Epidermal melanocyte (primary cell): Measurements from ENCODE around the gene TOM1.
A peak's percentile ranks its signal among the peaks of the same experiment; 100 is the strongest.
"Not testable (repeated sequence)": the region's sequence is repeated elsewhere in the genome, so short reads cannot be mapped to it uniquely, and the experiment has no call there.

Source experiments
- DNase-seq: peaks from one replicate; pipeline ENCODE4 v3.0.0; 2011; ENCODE audit warnings: low spot score; ENCODE audit not compliant: insufficient read length

The TOM1 gene

DNA sequence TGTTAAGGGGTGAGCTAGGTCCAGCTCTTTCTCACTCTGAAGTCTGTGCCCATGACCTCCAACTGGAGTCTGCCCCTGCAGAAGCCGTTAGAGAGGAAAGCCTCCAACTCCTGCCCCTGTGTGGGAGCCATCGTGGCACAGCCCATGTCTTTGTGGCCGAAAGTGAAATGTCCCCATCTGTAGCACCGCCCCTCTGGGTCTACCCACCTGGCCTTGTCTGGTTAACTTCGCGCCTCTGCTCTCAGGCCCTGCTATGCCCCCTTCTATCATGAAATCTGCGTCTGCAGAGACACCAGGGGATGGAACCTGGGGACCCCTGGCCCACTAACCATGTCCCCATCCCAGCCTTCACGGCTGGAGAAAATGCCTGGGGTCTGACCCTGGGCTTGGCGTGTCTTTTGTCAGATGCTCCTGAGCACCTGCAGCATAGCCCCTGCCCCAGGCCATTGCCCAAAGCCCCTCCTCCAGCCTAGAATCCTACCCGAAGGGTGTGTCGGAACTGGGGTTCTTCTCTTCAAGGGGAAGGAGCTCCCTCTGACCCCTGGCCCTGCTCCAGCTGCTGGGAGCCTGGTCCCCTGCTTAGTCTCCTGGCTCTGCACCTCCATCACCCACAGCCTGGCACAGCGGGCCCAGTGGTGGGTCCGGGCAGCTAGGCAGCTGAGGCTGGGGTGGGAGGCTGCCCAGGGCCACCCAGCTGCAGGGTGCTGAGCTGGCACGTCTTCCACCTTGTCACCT, 45.4 kb downstream of the TOM1 start:
- no peak for DNase-seq

DNA sequence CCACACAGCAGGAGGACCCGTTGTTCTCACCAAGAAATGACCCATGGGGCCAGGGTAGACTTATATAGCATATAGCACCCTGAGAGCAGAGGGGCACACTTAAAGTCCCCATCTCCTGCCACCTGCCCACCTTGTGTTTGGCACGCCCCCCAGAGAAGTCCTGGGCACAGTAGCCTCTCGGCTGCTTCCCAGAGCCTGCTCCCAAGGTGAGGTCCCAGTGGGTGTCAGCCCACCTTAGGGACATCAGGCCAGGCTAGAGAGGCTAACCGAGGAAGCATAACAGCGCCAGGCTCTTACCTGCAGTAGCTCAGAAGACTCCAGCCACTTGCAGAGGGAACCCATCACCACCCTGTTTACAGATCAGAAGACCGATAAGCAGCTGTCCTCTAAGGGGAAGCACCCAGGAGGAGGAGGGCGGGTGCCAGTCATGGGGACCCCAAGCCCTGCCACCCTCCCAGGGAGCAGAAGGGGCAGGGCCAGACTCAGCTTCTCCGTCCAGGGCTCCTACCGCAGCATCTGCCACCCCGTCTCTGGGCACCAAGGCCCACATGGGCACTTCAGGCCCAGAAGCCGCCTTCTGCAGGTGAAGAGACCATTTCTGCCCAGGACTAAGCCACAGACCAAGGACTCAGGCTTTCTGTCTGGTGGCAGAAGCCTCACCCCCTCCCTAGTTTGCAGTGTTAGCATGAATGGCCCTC, 46.3 kb downstream of the TOM1 start:
- DNase-seq = no peak

- no peak for DNase-seq
Measured at GRCh38 chr22:35346596-35347220, 47.0 kb downstream of the TOM1 start.

- no peak for DNase-seq
Measured at GRCh38 chr22:35347462-35347861, 47.8 kb downstream of the TOM1 start.

DNA sequence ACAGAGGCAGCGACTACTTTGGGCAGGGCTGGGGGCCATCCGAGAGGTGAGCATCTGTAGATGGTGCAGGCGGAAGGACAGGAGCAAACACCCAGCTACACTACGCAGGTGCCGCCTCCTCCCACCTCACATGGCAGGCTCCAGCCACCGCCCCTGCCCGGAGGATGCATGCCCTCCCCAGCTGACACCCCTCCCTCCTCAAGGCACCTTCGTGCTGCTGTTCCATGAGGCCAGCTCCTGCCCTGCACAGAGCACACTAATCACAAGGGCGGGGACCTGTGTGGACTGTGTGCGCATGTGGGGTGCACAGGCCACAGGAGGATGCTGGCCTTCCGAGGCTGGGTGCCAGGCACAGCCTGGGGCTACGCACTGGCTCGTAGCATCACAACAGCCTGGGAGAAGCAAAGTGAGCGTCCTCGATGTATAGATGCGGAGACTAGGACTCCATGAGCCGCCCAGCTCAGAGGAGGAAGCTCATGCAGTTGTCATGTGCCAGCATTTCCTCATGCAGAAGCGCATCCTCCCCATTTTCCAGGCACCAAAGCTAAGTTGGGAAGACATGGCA, 48.4 kb downstream of the TOM1 start:
- no peak for DNase-seq

DNA sequence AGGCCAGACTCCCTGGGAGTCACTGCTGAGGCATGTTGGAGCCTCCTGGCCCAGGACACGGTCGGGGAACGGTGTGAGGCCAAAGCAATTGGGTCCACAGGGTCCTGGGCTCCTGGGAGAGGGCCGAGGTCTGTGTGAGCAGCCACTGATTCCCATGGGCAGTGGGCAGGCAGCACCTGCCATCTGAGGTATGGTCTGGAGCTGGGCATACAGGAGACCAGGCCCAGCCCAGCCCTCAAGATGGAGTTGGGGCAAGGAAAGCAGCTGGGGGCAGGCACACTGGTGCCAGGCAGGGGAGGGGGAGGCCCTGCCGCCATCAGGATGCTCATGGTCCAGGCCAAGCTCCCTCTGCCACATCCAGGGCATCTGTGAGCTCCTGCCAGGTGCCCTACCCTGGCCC, 49.0 kb downstream of the TOM1 start:
- no peak for DNase-seq

- DNase-seq = no peak
Measured at GRCh38 chr22:35349368-35349703, 49.6 kb downstream of the TOM1 start.

DNA sequence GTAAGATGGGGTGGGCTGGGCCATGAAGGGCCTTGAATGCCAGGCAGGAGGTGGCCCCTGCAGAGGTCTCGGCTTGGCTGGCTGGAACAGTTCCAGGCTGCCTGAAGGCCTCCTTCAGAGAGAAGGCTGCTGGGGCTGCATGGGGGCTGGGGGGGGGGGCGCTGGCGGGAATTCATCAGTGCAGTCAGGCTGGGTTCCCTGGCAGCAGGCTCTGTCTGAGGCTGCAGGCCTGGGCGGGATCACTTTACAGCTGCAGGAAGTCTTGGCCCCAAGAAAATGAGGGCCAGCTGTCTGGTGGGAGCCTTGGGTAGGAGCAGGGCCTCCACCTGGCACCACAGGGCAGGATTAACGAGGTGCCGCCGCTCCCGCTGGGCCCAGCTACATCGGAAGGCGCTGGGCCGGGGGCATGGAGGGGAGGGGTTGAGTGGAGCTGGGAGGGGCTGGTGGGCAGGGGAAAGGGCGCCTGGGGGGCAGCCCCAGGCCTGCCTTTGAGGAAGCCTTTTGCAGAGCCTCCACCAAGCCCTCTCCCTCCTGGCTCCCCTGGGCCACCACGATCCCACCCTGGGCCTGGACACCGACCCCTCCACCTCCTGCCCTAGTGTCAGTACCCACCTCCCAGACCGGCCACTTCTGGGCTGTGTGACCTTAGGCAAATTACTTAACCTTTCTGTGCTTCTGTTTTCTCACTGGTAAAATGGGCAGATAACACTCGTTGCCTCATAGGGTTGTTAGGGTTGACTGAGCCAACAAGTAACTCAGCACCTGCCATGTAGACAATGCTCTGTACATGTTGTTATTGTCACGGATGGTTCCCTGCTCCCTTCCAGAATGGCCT, 50.2 kb downstream of the TOM1 start:
- no peak for DNase-seq

GRCh38 chr22:35350539-35351503, 51.1 kb downstream of the TOM1 start:
- peak; percentile 91 for DNase-seq

DNA sequence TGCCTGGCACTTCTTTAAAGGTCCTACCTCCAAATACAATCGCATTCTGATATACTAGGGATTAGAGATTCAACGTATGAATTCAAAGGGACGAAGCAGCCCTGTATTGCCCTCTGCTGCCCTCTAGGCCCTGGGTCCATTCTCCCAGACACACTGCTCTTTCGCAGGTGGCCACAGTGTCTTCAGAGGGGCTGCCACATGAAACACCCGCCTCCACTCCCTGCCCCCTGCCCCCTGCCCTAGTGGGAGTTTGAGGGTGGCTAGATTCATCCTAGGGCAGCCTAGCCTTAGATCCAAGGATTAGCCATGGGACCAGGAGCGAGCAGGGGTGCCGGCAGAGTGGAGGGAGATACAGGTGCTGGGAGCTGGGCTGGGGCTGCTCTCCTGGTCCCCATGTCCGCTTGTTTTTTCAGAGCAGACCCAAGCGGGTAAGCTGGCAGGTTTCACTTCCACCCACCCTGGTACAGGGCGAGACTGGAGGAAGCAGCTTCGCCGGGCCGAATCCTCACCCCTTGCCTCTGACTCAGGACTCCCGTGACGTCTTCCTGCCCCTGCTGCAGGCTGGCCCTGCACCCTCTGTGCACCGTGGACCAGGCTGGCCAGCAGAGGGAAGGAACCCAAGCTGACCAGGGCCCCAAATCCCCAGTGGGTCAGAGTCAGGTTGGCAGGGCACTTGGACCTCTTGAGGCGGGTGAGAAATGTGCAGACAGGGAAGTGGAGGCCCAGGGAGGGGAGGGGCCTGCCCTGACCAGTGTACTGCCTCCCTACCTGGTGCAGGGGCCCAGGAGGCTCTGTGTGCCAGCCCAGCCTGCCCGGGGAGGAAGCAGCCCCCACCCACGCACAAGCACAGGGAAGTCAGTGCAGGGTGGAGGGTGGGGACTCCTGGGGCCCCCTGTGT, 52.8 kb downstream of the TOM1 start:
- no peak for DNase-seq

DNA sequence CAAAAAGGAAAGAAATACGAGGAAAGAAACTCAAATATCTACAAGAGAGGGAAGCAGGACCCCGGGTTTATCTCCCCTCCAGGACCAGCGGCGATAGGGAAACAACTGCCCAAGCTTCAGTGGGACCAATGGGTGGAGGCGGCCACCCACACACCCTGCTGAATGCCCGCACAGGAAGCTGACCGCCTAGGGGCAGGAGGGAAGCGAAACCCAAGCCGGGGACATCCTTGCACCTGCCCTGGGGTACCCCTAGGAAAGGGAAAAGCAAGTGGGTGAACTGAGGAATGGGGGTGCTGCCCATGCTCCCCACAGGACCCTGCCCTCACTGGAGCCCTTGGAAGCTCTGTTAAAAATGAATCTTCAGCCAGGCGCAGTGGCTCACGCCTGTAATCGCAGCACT, 53.6 kb downstream of the TOM1 start:
- no peak for DNase-seq

DNA sequence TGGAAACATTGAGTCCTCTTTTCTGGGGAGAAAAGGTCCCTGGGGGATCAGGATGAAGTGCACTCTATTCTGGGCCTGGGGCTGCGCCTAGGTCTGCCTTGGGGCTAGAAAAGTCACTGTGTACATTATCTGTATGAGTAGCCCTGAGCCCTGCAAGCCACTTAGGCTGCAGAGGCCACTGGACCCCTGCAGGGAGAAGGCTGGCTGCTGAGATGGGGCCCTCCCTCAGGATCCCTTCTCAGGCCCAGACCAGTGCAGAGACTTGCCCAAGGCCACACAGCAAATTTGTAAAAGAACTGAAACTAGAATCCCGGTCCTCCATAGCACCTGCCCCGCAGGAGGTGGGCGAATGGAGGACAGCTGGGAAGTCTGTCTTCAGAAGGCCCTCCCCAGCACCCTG, 54.4 kb downstream of the TOM1 start:
- no peak for DNase-seq

- no peak for DNase-seq
Measured at GRCh38 chr22:35357883-35358621, 58.4 kb downstream of the TOM1 start.

GRCh38 chr22:35359380-35360065, 59.8 kb downstream of the TOM1 start:
- DNase-seq = no peak

- DNase-seq = peak; percentile 12
Measured at GRCh38 chr22:35361001-35361558, 61.4 kb downstream of the TOM1 start.

DNA sequence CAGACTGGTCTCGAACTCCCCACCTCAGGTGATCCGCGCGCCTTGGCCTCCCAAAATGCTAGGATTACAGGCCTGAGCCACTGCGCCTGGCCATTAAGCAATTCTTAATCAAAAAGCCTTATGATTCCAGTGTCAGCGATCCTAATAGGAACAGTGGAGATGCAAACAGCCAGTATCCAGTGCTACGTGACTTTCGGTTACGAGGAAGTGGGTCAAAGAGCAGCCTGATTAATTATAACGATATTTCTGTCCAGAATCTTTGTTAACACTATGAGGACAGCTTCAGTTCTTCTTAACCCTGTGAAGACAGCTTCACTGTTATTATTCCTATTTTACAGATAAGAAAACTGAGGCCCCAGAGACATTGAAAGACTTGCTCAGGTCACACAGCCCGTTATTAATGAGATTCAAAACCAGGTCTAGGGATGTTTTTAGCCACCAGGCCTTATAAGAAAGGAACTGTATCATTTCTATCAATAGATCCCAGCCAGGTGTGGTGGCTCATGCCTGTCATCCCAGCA, 63.9 kb downstream of the TOM1 start:
- no peak for DNase-seq

DNA sequence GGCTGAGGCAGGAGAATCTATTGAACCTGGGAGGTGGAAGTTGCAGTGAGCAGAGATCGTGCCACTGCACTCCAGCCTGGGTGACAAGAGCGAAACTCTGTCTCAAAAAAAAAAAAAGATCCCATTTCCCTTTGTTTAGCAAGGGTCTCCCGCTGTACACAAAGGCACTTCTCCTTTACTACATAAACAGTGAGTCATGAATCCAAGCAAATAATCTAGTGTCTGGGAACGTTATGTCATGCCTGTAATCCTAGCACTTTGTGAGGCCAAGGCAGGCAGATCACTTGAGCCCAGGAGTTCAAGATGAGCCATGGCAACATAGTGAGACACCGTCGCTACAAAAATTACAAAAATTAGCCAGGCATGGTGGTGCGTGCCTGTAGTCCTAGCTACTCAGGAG, 64.5 kb downstream of the TOM1 start:
- not testable (repeated sequence) for DNase-seq
